ENCODE results near the gene KRT83.

- TF ChIP-seq CTCF (IDR thresholded peaks at IDR 0.05; ENCODE audit: low read depth, low read length) = no peak
- no peak for TF ChIP-seq EZH2phosphoT487 (IDR thresholded peaks at IDR 0.05; ENCODE audit: low read depth)
Measured at GRCh38 chr12:52296572-52297215, 24.5 kb downstream of the KRT83 start.
